Lower lobe of right lung (tissue), 2 donors: ENCODE results near the gene CRHBP. TPM values are rescaled to one million over a fixed set of nuclear protein-coding genes. Genes with fewer than 3 reads are reported as not detected.

Source experiments
- ATAC-seq, 2 donors: fragments of 200-7000 bp; cut with Tn5 transposase; one replicate each; pipeline ENCODE4 v1.9.1; 2020 to 2022; ENCODE audit warnings: mild to moderate bottlenecking in 2 of 2, moderate library complexity in 2 of 2
- DNase-seq: peaks from one replicate; pipeline ENCODE4 v3.0.0-alpha.2; 2020
- H3K27ac ChIP-seq: fragments of 200-600 bp; one replicate; pipeline ENCODE4 v1.8.0; 2022
- H3K27me3 ChIP-seq: fragments of 200-600 bp; one replicate; pipeline ENCODE4 v1.8.0; 2022; ENCODE audit warnings: low read depth
- H3K36me3 ChIP-seq: fragments of 200-600 bp; one replicate; pipeline ENCODE4 v1.8.0; 2022; ENCODE audit warnings: mild to moderate bottlenecking
- H3K4me1 ChIP-seq: fragments of 200-600 bp; one replicate; pipeline ENCODE4 v1.8.0; 2022
- H3K4me3 ChIP-seq: fragments of 200-600 bp; one replicate; pipeline ENCODE4 v1.8.0; 2022; ENCODE audit warnings: mild to moderate bottlenecking
- H3K9me3 ChIP-seq: fragments of 200-600 bp; one replicate; pipeline ENCODE4 v1.8.0; 2022
- intact Hi-C: fragments of 100-400 bp; cut with DNase I; formaldehyde crosslinking; loops from one replicate; pipeline ENCODE4 v1.11.0; 2022
- total RNA-seq: library from RNA; stranded (reverse); fragmentation: NEBNext Ultra II Directional; extraction: Animal tissue kit (Norgen Biotek cat#: 25700); gene quantifications from one replicate; pipeline ENCODE4 v1.2.1, GENCODE V29; 2021
- TF ChIP-seq, protein P1 (sequence below): fragments of 200-600 bp; IDR thresholded peaks from one replicate; pipeline ENCODE4 v1.8.0; 2022; ENCODE audit warnings: antibody characterized with exemption, mild to moderate bottlenecking
- donor health status: DM: no; HTN: yes; CAD: no; lungs with severe emphysema.

Gene CRHBP
- total RNA-seq, 1 donor from 2014 or later: 0.53 TPM

DNA sequence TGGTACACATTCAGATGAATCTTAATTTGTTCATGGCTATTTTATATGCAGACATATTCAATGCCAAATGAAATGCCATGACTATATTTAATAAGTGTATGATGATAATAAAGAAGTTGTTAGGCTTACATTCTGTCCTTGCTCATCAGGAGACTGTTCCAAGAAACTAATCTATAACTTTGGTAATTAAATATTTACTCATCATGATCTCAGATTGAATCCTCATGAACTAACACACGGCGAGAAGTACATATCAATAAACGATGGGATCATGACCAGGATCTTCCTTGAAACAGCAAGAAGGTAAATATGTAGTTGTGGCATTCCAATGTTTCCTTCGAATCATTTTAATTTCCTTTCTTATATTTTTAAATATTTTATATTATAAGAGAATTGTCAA, 64.8 kb downstream of the CRHBP start:
- H3K27me3 ChIP-seq: peaks cover 8% of the 10 kb centered on the region
- ATAC-seq (no peak), DNase-seq (no peak)
- no peak overlapping the region for H3K27ac ChIP-seq
- TF ChIP-seq, protein P1, sequence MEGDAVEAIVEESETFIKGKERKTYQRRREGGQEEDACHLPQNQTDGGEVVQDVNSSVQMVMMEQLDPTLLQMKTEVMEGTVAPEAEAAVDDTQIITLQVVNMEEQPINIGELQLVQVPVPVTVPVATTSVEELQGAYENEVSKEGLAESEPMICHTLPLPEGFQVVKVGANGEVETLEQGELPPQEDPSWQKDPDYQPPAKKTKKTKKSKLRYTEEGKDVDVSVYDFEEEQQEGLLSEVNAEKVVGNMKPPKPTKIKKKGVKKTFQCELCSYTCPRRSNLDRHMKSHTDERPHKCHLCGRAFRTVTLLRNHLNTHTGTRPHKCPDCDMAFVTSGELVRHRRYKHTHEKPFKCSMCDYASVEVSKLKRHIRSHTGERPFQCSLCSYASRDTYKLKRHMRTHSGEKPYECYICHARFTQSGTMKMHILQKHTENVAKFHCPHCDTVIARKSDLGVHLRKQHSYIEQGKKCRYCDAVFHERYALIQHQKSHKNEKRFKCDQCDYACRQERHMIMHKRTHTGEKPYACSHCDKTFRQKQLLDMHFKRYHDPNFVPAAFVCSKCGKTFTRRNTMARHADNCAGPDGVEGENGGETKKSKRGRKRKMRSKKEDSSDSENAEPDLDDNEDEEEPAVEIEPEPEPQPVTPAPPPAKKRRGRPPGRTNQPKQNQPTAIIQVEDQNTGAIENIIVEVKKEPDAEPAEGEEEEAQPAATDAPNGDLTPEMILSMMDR: no peak
- H3K4me3 ChIP-seq: no peak overlapping the region
- no peaks in the 10 kb centered on the region for H3K4me1 ChIP-seq
- intact Hi-C loops: no loop called here
- no peaks in the 10 kb centered on the region for H3K9me3 ChIP-seq
- H3K36me3 ChIP-seq: no peaks in the 10 kb centered on the region

Other genes with a start within 250 kb of the CRHBP start
- gene F2R, start 236.9 kb upstream of the CRHBP start, total RNA-seq: 18.6 TPM
- 5.9 TPM for gene F2RL1, start 134.0 kb upstream of the CRHBP start, total RNA-seq
- 1.2 TPM for gene S100Z, start 103.0 kb upstream of the CRHBP start, total RNA-seq
- 20.4 TPM for gene AGGF1, start 77.4 kb downstream of the CRHBP start, total RNA-seq
- gene ZBED3, start 134.2 kb downstream of the CRHBP start, total RNA-seq: 13.4 TPM